Cardiac fibroblast (primary cell): ENCODE results near the gene CASZ1.

Experiments used
- DNase-seq, 2 donors: peaks; one replicate each; pipeline versions ENCODE4 v3.0.0 to v3.0.0-alpha.2; 2010; ENCODE audit warnings: low read depth in 2 of 2
- H3K4me3 ChIP-seq, 2 donors: replicated peaks in 1 of 2; 1 replicate in 1 of 2; 2 replicates in 1 of 2; pipeline ENCODE4 v1.5.1; 2011; ENCODE audit warnings: low read depth in 2 of 2, low read length in 2 of 2, mild to moderate bottlenecking in 2 of 2, moderate library complexity in 1 of 2
- CTCF ChIP-seq: IDR thresholded peaks from one replicate; pipeline ENCODE4 v1.5.1; 2011; ENCODE audit warnings: low read depth, mild to moderate bottlenecking, low read length, inconsistent platforms

CASZ1 gene

GRCh38 chr1:10709165-10709564 is 87.3 kb downstream of the CASZ1 start:
- DNase-seq = no peak
- no peak overlapping the region for H3K4me3 ChIP-seq
- TF ChIP-seq CTCF = no peak

- DNase-seq = no peak
- H3K4me3 ChIP-seq = no peak overlapping the region
- TF ChIP-seq CTCF = no peak
These were observed 87.7 kb downstream of the CASZ1 start for GRCh38 chr1:10708757-10709156.

DNA sequence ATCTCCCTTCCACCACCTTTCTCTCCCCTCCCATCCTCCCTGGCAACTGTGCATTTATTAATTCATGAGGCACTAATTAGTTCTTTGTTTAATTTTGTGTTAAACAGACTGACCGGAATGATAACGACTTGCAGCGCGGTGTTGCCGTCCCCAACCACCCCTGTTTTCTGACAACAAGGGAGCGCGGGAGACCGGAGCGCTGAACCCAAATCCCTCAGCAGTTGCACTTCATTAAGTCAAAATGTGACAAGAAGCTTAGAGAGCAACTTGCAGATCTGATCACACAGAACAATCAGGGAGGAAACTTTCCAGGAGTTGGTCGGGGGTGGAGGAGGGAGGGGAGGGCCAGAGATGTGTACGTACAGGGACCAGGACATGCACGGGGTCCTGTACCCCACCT is 89.2 kb downstream of the CASZ1 start:
- H3K4me3 ChIP-seq = no peak overlapping the region
- no peak for DNase-seq
- no peak for TF ChIP-seq CTCF

DNA sequence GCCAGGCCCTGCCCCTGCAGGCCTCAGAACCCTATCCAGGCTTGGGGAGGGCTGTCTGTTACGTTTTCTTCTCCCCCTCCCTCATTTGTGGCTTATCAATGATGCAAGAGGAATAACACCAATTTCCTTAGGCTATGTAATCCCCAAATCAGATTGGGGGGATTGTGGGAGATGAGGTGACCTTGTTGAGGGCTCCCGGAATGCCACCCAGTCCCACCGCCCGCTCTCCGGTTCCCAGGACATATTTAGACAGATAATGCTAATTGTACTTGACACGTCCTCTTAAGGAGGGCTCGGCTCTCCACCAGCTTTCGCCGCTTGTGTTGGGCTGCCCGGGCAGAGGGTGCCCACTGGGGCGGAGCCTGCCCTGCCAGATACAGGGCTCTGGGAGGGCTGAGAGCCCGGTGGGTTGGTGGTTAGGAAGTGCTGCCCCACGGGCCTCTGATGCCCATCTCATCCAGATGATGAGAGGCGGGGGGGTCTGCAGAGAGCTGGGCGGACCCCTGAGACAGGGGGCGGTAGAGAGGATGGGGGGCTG is 90.0 kb downstream of the CASZ1 start:
- DNase-seq = no peak
- no peak overlapping the region for H3K4me3 ChIP-seq
- no peak for TF ChIP-seq CTCF

GRCh38 chr1:10705953-10706352 is 90.5 kb downstream of the CASZ1 start:
- no peak for DNase-seq
- no peak for TF ChIP-seq CTCF
- H3K4me3 ChIP-seq = no peak overlapping the region

DNA sequence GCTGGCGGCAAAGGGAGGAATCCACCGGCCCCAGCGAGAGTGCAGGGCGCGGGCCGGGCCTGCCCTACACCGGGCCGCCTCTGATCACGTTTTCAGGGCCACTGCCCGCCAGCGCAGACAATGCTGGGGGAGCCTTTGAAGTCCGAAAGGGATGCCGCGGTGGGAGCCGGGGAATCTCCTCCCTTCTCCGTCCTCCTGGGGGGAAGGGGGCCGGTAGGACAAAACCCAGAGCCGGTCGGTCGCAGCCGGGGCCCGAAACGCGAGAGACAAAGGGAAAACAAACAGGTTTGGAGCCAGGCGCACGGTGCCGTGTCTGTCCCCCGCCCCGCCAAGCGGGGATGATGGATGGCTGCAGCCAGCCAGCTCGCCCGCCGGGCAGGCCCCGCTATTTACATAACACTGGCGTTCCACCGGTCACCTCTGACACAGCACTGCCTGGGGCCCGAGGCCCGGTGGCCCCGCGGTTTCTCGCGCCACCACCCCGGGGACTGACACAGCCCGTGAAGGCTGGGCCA is 92.0 kb downstream of the CASZ1 start:
- no peak for DNase-seq
- TF ChIP-seq CTCF = no peak
- no peak overlapping the region for H3K4me3 ChIP-seq

DNA sequence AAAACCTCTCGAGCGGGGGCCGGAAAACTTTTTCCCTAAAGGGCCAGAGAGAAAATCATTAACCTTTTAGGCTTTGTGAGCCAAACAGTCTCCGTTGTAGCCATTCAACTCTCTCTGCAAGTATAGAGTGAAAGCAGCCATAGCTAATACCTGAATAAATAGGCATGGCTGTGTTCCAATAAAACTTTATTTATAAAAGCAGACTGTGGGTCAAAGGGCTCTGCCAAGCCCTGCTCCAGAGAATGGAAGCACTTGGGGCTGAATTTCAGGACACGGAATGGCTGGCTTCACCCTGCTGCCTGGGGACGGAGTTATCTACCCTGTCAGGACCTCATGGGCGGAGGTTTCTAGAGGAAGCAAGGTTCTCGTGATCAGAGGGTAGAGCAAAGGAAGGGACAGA is 92.7 kb downstream of the CASZ1 start:
- no peak for DNase-seq
- no peak overlapping the region for H3K4me3 ChIP-seq
- TF ChIP-seq CTCF = no peak
